Measurements from ENCODE around the gene MYO5B. TPM values are rescaled to one million over a fixed set of nuclear protein-coding genes. Genes with fewer than 3 reads are reported as not detected.

The MYO5B gene
- total and polyA plus RNA-seq, 4 donors: 5.4 to 23.4 (median 11.4) TPM

DNA sequence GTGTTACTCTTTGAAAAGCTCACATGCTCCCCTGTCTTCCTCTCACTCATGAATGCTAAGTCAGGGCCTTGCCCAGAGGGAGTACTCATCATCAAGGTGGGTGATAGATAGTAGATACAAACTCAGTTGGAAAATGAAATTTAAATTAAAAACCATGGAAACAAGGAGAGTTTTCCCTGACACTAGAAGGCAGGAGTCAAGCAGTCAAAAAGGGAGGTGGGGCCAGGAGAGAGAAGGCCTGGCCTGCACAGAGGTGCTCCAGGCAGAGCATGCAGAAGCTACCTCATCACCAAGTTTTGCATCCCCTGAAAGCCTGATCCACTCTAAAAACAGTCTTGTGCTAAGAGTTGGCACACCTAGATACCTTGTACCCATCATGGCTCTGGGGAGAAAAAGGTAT lies 143.7 kb downstream of the MYO5B start:
- Histone ChIP-seq H3K27me3 (ENCODE audit: control insufficient read depth in 4 of 4, insufficient read depth in 4 of 4, low read length in 3 of 4) (no peaks in the 10 kb centered on the region), H3K27ac (ENCODE audit: low read depth in 1 of 2, low read length in 2 of 2) (no peak overlapping the region), H3K9me3 (ENCODE audit: control insufficient read depth in 4 of 4, low read length in 3 of 4) (no peaks in the 10 kb centered on the region), H3K36me3 (ENCODE audit: control insufficient read depth in 4 of 4, insufficient read depth in 3 of 4, low read depth in 1 of 4, low read length in 3 of 4) (no peaks in the 10 kb centered on the region), H3K9ac (ENCODE audit: low read depth in 1 of 2, low read length in 2 of 2) (no peak overlapping the region), H3K4me3 (ENCODE audit: low read depth in 1 of 3, low read length in 3 of 3) (no peak overlapping the region), H3K4me1 (ENCODE audit: control insufficient read depth in 4 of 4, insufficient read depth in 4 of 4, low read length in 3 of 4) (peaks cover 0 to 10% (median 4%) of the 10 kb centered on the region in 4 donors)
- no peak for DNase-seq (ENCODE audit: low spot score)
- TF ChIP-seq RAD21 (IDR thresholded peaks at IDR 0.05) (peak; percentile 76 to 79), EGR1 (IDR thresholded peaks at IDR 0.05; ENCODE audit: low read depth in 2 of 2) (no peak), CTCF (IDR thresholded peaks at IDR 0.05; ENCODE audit: low read depth, low read length, missing input control) (peak; percentile 41)

DNA sequence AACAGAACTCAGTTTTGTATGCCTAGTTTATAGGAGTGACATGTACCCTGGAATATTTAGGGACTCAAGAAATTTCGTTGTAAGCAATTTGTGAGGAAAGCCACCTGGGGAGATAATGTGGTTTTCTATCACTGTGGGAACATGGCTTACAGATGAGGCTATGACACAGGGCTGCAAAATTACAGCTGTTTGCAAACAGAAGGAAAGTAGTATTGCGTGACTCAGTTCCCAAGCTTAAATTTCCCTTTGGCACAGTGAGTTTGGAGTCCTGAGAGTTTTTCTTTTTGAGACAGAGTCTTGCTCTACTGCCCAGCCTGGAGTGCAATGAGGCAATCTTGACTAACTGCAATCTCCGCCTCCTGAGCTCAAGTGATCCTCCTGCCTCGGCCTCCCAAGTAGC lies 149.8 kb downstream of the MYO5B start:
- no peak overlapping the region for H3K4me3 ChIP-seq (ENCODE audit: low read depth in 1 of 3, low read length in 3 of 3)
- no peaks in the 10 kb centered on the region for H3K9me3 ChIP-seq (ENCODE audit: control insufficient read depth in 4 of 4, low read length in 3 of 4)
- no peaks in the 10 kb centered on the region for H3K27me3 ChIP-seq (ENCODE audit: control insufficient read depth in 4 of 4, insufficient read depth in 4 of 4, low read length in 3 of 4)
- no peak overlapping the region for H3K9ac ChIP-seq (ENCODE audit: low read depth in 1 of 2, low read length in 2 of 2)
- no peak overlapping the region for H3K27ac ChIP-seq (ENCODE audit: low read depth in 1 of 2, low read length in 2 of 2)
- DNase-seq (ENCODE audit: low spot score): no peak
- H3K4me1 ChIP-seq (ENCODE audit: control insufficient read depth in 4 of 4, insufficient read depth in 4 of 4, low read length in 3 of 4): no peaks in the 10 kb centered on the region
- TF ChIP-seq ZBTB33 (IDR thresholded peaks at IDR 0.05) (no peak), TAF1 (conservative IDR thresholded peaks at IDR 0.05) (no peak), RXRA (IDR thresholded peaks at IDR 0.05) (no peak), GABPA (IDR thresholded peaks at IDR 0.05 in 1 of 2, conservative IDR thresholded peaks at IDR 0.05 in 1 of 2) (no peak), RAD21 (IDR thresholded peaks at IDR 0.05) (no peak), HNF4G (IDR thresholded peaks at IDR 0.05) (no peak)
- no peaks in the 10 kb centered on the region for H3K36me3 ChIP-seq (ENCODE audit: control insufficient read depth in 4 of 4, insufficient read depth in 3 of 4, low read depth in 1 of 4, low read length in 3 of 4)
- 86% methylated on average over 4 of the region's 4 CpGs for WGBS

DNA sequence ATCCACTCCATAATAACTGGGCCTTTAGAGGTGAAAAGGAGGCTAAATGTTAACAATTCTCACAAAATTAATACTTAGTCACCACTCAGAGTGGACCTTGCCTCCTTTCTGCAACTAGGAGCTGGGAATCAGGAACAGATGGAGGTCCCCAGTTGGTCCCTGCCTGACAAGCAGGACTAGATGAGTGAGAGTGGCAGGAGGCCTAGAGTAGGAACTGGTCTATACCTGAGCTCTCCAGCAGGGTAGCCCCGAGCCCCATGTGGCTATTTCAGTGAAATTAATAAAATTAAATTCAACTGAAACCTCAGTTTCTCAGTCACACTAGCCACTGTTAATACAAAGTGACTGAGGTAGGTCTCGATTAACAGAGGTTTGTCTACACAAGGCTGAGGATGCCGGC lies 150.5 kb downstream of the MYO5B start:
- H3K27ac ChIP-seq (ENCODE audit: low read depth in 1 of 2, low read length in 2 of 2): no peak overlapping the region
- 83% methylated on average over 3 of the region's 3 CpGs for WGBS
- no peaks in the 10 kb centered on the region for H3K27me3 ChIP-seq (ENCODE audit: control insufficient read depth in 4 of 4, insufficient read depth in 4 of 4, low read length in 3 of 4)
- no peak overlapping the region for H3K9ac ChIP-seq (ENCODE audit: low read depth in 1 of 2, low read length in 2 of 2)
- DNase-seq (ENCODE audit: low spot score): no peak
- H3K9me3 ChIP-seq (ENCODE audit: control insufficient read depth in 4 of 4, low read length in 3 of 4): no peaks in the 10 kb centered on the region
- no peak overlapping the region for H3K4me3 ChIP-seq (ENCODE audit: low read depth in 1 of 3, low read length in 3 of 3)
- H3K4me1 ChIP-seq (ENCODE audit: control insufficient read depth in 4 of 4, insufficient read depth in 4 of 4, low read length in 3 of 4): no peaks in the 10 kb centered on the region
- no peaks in the 10 kb centered on the region for H3K36me3 ChIP-seq (ENCODE audit: control insufficient read depth in 4 of 4, insufficient read depth in 3 of 4, low read depth in 1 of 4, low read length in 3 of 4)
- TF ChIP-seq MAX (IDR thresholded peaks at IDR 0.05) (no peak), YY1 (IDR thresholded peaks at IDR 0.05) (no peak), CTCF (IDR thresholded peaks at IDR 0.05; ENCODE audit: low read depth, low read length, missing input control) (no peak), EGR1 (IDR thresholded peaks at IDR 0.05; ENCODE audit: low read depth in 2 of 2) (no peak), ZBTB33 (IDR thresholded peaks at IDR 0.05) (no peak), GABPA (IDR thresholded peaks at IDR 0.05 in 1 of 2, conservative IDR thresholded peaks at IDR 0.05 in 1 of 2) (no peak), FOXA1 (IDR thresholded peaks at IDR 0.05) (no peak), TAF1 (conservative IDR thresholded peaks at IDR 0.05) (no peak), JUND (IDR thresholded peaks at IDR 0.05) (no peak), NR2F2 (IDR thresholded peaks at IDR 0.05) (no peak), HNF4G (IDR thresholded peaks at IDR 0.05) (no peak), RXRA (IDR thresholded peaks at IDR 0.05) (no peak)
- TF ChIP-seq, protein P1, sequence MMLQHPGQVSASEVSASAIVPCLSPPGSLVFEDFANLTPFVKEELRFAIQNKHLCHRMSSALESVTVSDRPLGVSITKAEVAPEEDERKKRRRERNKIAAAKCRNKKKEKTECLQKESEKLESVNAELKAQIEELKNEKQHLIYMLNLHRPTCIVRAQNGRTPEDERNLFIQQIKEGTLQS (IDR thresholded peaks at IDR 0.05): no peak
- TF ChIP-seq, protein P2, sequence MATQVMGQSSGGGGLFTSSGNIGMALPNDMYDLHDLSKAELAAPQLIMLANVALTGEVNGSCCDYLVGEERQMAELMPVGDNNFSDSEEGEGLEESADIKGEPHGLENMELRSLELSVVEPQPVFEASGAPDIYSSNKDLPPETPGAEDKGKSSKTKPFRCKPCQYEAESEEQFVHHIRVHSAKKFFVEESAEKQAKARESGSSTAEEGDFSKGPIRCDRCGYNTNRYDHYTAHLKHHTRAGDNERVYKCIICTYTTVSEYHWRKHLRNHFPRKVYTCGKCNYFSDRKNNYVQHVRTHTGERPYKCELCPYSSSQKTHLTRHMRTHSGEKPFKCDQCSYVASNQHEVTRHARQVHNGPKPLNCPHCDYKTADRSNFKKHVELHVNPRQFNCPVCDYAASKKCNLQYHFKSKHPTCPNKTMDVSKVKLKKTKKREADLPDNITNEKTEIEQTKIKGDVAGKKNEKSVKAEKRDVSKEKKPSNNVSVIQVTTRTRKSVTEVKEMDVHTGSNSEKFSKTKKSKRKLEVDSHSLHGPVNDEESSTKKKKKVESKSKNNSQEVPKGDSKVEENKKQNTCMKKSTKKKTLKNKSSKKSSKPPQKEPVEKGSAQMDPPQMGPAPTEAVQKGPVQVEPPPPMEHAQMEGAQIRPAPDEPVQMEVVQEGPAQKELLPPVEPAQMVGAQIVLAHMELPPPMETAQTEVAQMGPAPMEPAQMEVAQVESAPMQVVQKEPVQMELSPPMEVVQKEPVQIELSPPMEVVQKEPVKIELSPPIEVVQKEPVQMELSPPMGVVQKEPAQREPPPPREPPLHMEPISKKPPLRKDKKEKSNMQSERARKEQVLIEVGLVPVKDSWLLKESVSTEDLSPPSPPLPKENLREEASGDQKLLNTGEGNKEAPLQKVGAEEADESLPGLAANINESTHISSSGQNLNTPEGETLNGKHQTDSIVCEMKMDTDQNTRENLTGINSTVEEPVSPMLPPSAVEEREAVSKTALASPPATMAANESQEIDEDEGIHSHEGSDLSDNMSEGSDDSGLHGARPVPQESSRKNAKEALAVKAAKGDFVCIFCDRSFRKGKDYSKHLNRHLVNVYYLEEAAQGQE (IDR thresholded peaks at IDR 0.05): no peak

All from liver (tissue), 9 donors.